ENCODE measurements around the gene PXN. TPM values are rescaled to one million over a fixed set of nuclear protein-coding genes. Genes with fewer than 3 reads are reported as not detected.

Gene PXN
- total and polyA plus RNA-seq, 10 of the 15 experiments (the other 5 are each of a cell fraction or from before 2014, with no cell fraction given), result 1.0 to 32.0 (median 11.5) TPM

- no peak for TF ChIP-seq TCF3 (IDR thresholded peaks at IDR 0.05; ENCODE audit: borderline replicate concordance, insufficient read depth, low read depth, low read length)
- no peak for TF ChIP-seq ZSCAN29 (IDR thresholded peaks at IDR 0.05)
- no peak for TF ChIP-seq BACH1 (IDR thresholded peaks at IDR 0.05; ENCODE audit: borderline replicate concordance)
- no peak for TF ChIP-seq ZBTB40 (IDR thresholded peaks at IDR 0.05; ENCODE audit: borderline replicate concordance)
- no peak for TF ChIP-seq JUNB (IDR thresholded peaks at IDR 0.05)
- no peak for TF ChIP-seq ASH2L (IDR thresholded peaks at IDR 0.05; ENCODE audit: borderline replicate concordance, low read depth)
- TF ChIP-seq FOXM1 (IDR thresholded peaks at IDR 0.05; ENCODE audit: low read depth, low read length), result no peak
Measured at GRCh38 chr12:120170631-120171030, 94.9 kb downstream of the PXN start (continued).

- ChIA-PET CTCF (interaction anchor here (1.9 kb wide), 1 partner anchor 58 kb away, joined by 4 read pairs; no protein-coding TSS in a partner anchor), POLR2A (interaction anchor here (5.0 kb wide), 1 partner anchor 52 kb away, joined by 43 read pairs; the partner anchor contains the start of gene RAB35), SMC1A (ENCODE audit: uncharacterized antibody, unreplicated experiment) (interaction anchor here (1.6 kb wide), 1 partner anchor 10 kb away, joined by 3 read pairs; no protein-coding TSS in a partner anchor), RAD21 (ENCODE audit: unreplicated experiment) (no interaction called here)
- Histone ChIP-seq H3K27me3 (replicated peaks in 1 of 2; ENCODE audit: control insufficient read depth in 2 of 2, insufficient read depth in 2 of 2, low read length in 1 of 2) (no peaks in the 10 kb centered on the region), H3K79me2 (ENCODE audit: control insufficient read depth, insufficient read depth, low read length) (no peaks in the 10 kb centered on the region), H2AFZ (ENCODE audit: control insufficient read depth, low read depth, low read length) (no peak overlapping the region), H3K27ac (ENCODE audit: control insufficient read depth, insufficient read depth) (no peak overlapping the region), H3K4me1 (ENCODE audit: control insufficient read depth, insufficient read depth, low read length) (peaks cover 19% of the 10 kb centered on the region), H3K4me2 (ENCODE audit: control insufficient read depth, insufficient read depth) (no peak overlapping the region), H3K4me3 (no peak overlapping the region), H3K36me3 (ENCODE audit: control insufficient read depth in 2 of 2, insufficient read depth in 2 of 2, low read length in 1 of 2) (peaks cover 22 to 31% of the 10 kb centered on the region in 2 experiments), H4K20me1 (ENCODE audit: control insufficient read depth, insufficient read depth) (no peaks in the 10 kb centered on the region), H3K9me3 (replicated peaks; ENCODE audit: control insufficient read depth, insufficient read depth, low read length) (no peaks in the 10 kb centered on the region), H3K9ac (ENCODE audit: control insufficient read depth, insufficient read depth, low read length) (no peak overlapping the region)
- WGBS (ENCODE audit: insufficient coverage, insufficient replicate concordance, low lambda C conversion rate, missing lambda C conversion rate), result 97% methylated on average over 2 of the region's 2 CpGs
- intact Hi-C loops (cut with micrococcal nuclease; ENCODE audit: unreplicated experiment), result loop anchor here (5.0 kb wide), 1 partner anchor 48 kb away; no protein-coding TSS in a partner anchor
- no peak for FAIRE-seq
- BruUV-seq (replicated peaks), result no TSS peak
- in situ Hi-C loops (cut with MboI), result no loop called here
- DNase-seq (ENCODE audit: low read depth, low spot score), result no peak
- TF ChIP-seq CHD4 (IDR thresholded peaks at IDR 0.05), result no peak
- TF ChIP-seq POLR2A (IDR thresholded peaks at IDR 0.05; ENCODE audit: low read depth, low read length), result 0 out of 2 replicates have a peak, but pooled peaks have one; percentile 41
- no peak for TF ChIP-seq E2F8 (IDR thresholded peaks at IDR 0.05; ENCODE audit: low read depth, partially characterized antibody)
- no peak for TF ChIP-seq YBX1 (IDR thresholded peaks at IDR 0.05)
- no peak for ATAC-seq
Measured at GRCh38 chr12:120169946-120170345, 95.6 kb downstream of the PXN start.
